NCI-H446 (cell line): Measurements from ENCODE around the gene SHANK1.

Experiments
- DNase-seq, 2 experiments: peaks; one replicate each; lab custom pipeline; 2025; lab: John Stamatoyannopoulos, UW

Gene SHANK1

GRCh38 chr19:50659318-50660087 is 60.1 kb downstream of the SHANK1 start:
- DNase-seq: no peak

- peak in 1 of 2 experiments; percentile 12 for DNase-seq
These were observed 60.9 kb downstream of the SHANK1 start for GRCh38 chr19:50658441-50659317.

GRCh38 chr19:50657712-50658440 is 61.7 kb downstream of the SHANK1 start:
- peak; percentile 34 to 72 for DNase-seq

GRCh38 chr19:50657222-50657669 is 62.4 kb downstream of the SHANK1 start:
- DNase-seq: no peak

GRCh38 chr19:50654882-50655281 is 64.7 kb downstream of the SHANK1 start:
- DNase-seq: no peak

GRCh38 chr19:50652722-50653121 is 66.9 kb downstream of the SHANK1 start:
- DNase-seq: no peak

- no peak for DNase-seq
These were observed 68.4 kb downstream of the SHANK1 start for GRCh38 chr19:50651174-50651573.

GRCh38 chr19:50649433-50650391 is 69.9 kb downstream of the SHANK1 start, which contains the start of gene C19orf81:
Gene C19orf81 (plus strand): TSS chr19:50649445. CDS start chr19:50649445, 0 bp downstream.
- peak in 1 of 2 experiments; percentile 15 for DNase-seq

GRCh38 chr19:50648659-50649058 is 70.9 kb downstream of the SHANK1 start:
- no peak for DNase-seq

GRCh38 chr19:50647879-50648615 is 71.6 kb downstream of the SHANK1 start:
- no peak for DNase-seq

- DNase-seq: peak in 1 of 2 experiments; percentile 34
These were observed 73.4 kb downstream of the SHANK1 start for GRCh38 chr19:50646074-50646807.

- DNase-seq: no peak
These were observed 74.5 kb downstream of the SHANK1 start for GRCh38 chr19:50645107-50645506.

GRCh38 chr19:50644315-50644915 is 75.2 kb downstream of the SHANK1 start:
- DNase-seq: no peak

GRCh38 chr19:50640368-50640767 is 79.2 kb downstream of the SHANK1 start:
- DNase-seq: no peak

GRCh38 chr19:50639121-50640112 is 80.2 kb downstream of the SHANK1 start, which contains the start of gene SYT3:
Gene SYT3 (minus strand): TSS chr19:50639881. CDS start chr19:50637411, 2,470 bp downstream.
- DNase-seq: peak in 1 of 2 experiments; percentile 22

GRCh38 chr19:50638600-50638999 is 81.0 kb downstream of the SHANK1 start:
- no peak for DNase-seq

- DNase-seq: no peak
These were observed 83.1 kb downstream of the SHANK1 start for GRCh38 chr19:50636317-50637085.
